Aorta (tissue), 5 donors: ENCODE data around the gene ZNF287. TPM values are rescaled to one million over a fixed set of nuclear protein-coding genes. Genes with fewer than 3 reads are reported as not detected.
A peak's percentile ranks its signal among the peaks of the same experiment; 100 is the strongest.

Experiments used
- ATAC-seq: fragments of 200-7000 bp; cut with Tn5 transposase; one replicate; pipeline ENCODE4 v1.9.1; 2022; ENCODE audit warnings: moderate library complexity; ENCODE audit not compliant: low FRiP score
- DNase-seq, 2 donors: peaks; one replicate each; pipeline ENCODE4 v3.0.0-alpha.2; 2020
- H3K27ac ChIP-seq, 2 donors: one replicate each; pipeline ENCODE4 v1.5.1; 2013; ENCODE audit warnings: low read length in 2 of 2, mild to moderate bottlenecking in 2 of 2, moderate library complexity in 2 of 2, control low read depth in 1 of 2, inconsistent platforms in 1 of 2, low read depth in 1 of 2
- H3K27me3 ChIP-seq, 2 donors: one replicate each; pipeline ENCODE4 v1.6.1; 2013; ENCODE audit warnings: control low read depth in 1 of 2, low read length in 1 of 2, mild to moderate bottlenecking in 1 of 2, moderate library complexity in 1 of 2; ENCODE audit not compliant: insufficient read depth in 2 of 2, control insufficient read depth in 1 of 2
- H3K36me3 ChIP-seq, 2 donors: one replicate each; pipeline ENCODE4 v1.6.1; 2013; ENCODE audit warnings: control low read depth in 1 of 2, low read length in 1 of 2, mild to moderate bottlenecking in 1 of 2; ENCODE audit not compliant: insufficient read depth in 2 of 2, control insufficient read depth in 1 of 2
- H3K4me1 ChIP-seq, 2 donors: one replicate each; pipeline ENCODE4 v1.6.1; 2013; ENCODE audit warnings: low read length in 2 of 2, control low read depth in 1 of 2, mild to moderate bottlenecking in 1 of 2, moderate library complexity in 1 of 2; ENCODE audit not compliant: insufficient read depth in 2 of 2, control insufficient read depth in 1 of 2
- H3K4me3 ChIP-seq, 2 donors: one replicate each; pipeline ENCODE4 v1.5.1; 2013; ENCODE audit warnings: low read length in 2 of 2, control low read depth in 1 of 2, mild to moderate bottlenecking in 1 of 2
- H3K9me3 ChIP-seq: one replicate; pipeline ENCODE4 v1.6.1; 2013; ENCODE audit warnings: mild to moderate bottlenecking, low read length; ENCODE audit not compliant: control insufficient read depth
- WGBS, 2 donors: extraction: QIAGEN DNeasy Blood & Tissue Kit; methylation state at CpG; one replicate each; pipeline ENCODE4 v1.1.7; 2013; 5-methylcytosine and 5-hydroxymethylcytosine counted together
- intact Hi-C, 2 donors: fragments of 100-400 bp; cut with DNase I; formaldehyde crosslinking; loops; one replicate each; pipeline versions ENCODE4 v1.14.2 to v1.15.0; 2022
- long read RNA-seq, 2 donors: library from polyadenylated mRNA; unstranded; transcript quantifications; one replicate each; pipeline ENCODE4 v2.0.0, GENCODE V29; 2020 to 2021
- polyA plus RNA-seq, 2 donors: library from polyadenylated mRNA; stranded (reverse); fragments of 200-250 nt; gene quantifications; one replicate each; pipeline ENCODE4 v1.2.3, GENCODE V29; 2013
- total RNA-seq, 2 donors: library from RNA; stranded (reverse); fragmentation: NEBNext Ultra II Directional; extraction: Animal tissue kit (Norgen Biotek cat#: 25700); gene quantifications; one replicate each; pipeline ENCODE4 v1.2.1, GENCODE V29; 2021
- donor health status: healthy with polysubstance abuse.
- donor health status: Bipolar disorder and iron deficiency.
- donor health status: DM: no; HTN: no; CAD: no.
- donor health status: DM: no; HTN: no; CAD: no.
- donor health status: DM: yes; HTN: yes; CAD: no.

ZNF287 gene
- total RNA-seq, result 1 to 10 TPM; 5.5 to 7.4 TPM
- polyA plus RNA-seq, result 1 to 10 TPM; 2.1 to 4.9 TPM
- long read RNA-seq, donor 1, partial matches to known transcripts, result 3 of 9 reads
- long read RNA-seq, donor 1, other reads (novel, unspliced or antisense), result 2 of 9 reads
- long read RNA-seq, donor 2, partial matches to known transcripts, result 1 of 6 reads
- long read RNA-seq, donor 2, other reads (novel, unspliced or antisense), result 2 of 6 reads

DNA sequence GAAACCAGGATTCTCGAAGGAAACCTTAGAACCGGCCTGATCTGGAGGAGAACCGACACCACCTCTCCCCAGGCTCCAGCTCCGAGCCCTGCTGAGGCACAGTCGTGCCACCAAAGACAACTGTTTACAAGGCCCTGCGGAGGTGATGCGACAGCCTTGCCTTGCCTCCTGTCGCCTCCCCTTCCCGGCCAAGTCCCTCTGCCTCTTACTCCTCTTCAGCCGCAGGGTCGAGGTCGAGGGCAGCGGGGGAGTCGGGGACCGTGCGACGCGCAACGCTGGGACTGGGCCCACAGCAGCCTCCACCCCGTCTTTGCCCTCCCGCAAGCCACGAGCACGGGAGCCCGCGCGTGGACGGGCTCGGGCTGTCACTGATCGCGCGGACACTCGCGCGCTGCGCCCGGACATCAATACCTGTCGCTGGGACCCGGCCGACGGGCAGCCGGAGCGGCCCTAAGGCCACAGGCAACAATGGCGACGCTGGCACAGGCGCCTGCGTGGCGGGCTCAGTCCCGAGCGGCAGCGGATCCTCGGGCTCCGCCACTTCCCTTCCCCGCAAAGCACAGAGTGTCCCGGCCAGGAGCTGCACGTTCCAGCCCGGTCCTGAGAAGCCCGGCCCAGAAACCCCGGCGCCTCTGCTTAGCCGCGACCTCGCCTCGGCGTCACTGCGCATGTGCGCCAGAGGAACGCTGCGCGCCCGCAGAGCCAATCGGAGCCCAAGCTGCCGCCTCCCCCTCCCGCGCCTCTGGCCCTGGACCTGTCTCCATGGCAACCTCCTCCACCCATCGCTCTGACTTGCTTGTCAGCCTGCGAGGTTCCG, at the start of gene ZNF287:
ZNF287 (minus strand) TSS at position 664 of the 817 bp plus-strand sequence. CDS start 1,473 bp downstream, outside the sequence.
- peak within 1 kb of the TSS in 1 of 2 donors; percentile 48 for H3K27ac ChIP-seq
- H3K4me3 ChIP-seq, result peak within 1 kb of the TSS; percentile 27 to 37
- DNase-seq (peak; percentile 96 to 98), ATAC-seq (peak; percentile 98)
- no peaks in the 10 kb centered on the region for H3K4me1 ChIP-seq
- no peaks in the 10 kb centered on the region for H3K27me3 ChIP-seq
- H3K9me3 ChIP-seq, result no peaks in the 10 kb centered on the region
- H3K36me3 ChIP-seq, result no peaks in the 10 kb centered on the region
- intact Hi-C loops, result loop anchor here in 1 of 2 donors (2.0 kb wide), 1 partner anchor 16 kb away; no protein-coding TSS in a partner anchor
- WGBS, 2 donors, result 0 to 1% methylated on average over 70 to 77 of the region's 77 CpGs

DNA sequence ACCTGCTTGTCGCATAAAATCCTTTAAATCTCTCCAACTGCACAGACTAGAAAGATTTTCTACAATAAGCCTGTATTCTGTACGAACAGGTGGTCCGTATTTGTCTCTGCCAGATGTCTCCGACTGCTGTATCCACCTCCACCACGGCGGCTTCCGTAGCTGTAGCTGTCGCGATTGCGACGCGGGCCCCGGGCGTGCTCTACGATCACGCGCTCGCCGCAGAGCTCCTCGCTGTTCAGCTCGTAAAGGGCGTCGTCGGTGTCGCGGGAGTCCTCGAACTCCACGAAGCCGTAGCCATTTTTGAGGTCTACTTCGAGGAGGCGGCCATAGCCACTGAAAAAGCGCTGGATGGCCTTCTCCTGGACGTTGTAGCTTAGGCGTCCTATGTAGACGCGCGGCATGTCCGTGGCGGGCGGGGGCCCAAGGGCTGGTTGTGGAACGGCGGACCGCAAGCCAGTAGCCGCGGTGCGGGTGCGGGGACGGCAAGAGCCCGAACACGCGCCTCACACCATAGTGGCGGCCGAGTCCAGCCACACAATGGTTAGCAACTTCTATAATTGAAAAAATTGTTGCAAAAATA, 48.6 kb upstream of the ZNF287 start:
- ATAC-seq, result no peak
- DNase-seq, result no peak
- WGBS, 2 donors, result 94% methylated on average over 53 of the region's 53 CpGs
- H3K27ac ChIP-seq, result no peak overlapping the region
- H3K9me3 ChIP-seq, result peaks cover 11% of the 10 kb centered on the region
- no peaks in the 10 kb centered on the region for H3K36me3 ChIP-seq
- no peaks in the 10 kb centered on the region for H3K4me1 ChIP-seq
- intact Hi-C loops, result no loop called here
- no peak overlapping the region for H3K4me3 ChIP-seq
- no peaks in the 10 kb centered on the region for H3K27me3 ChIP-seq

DNA sequence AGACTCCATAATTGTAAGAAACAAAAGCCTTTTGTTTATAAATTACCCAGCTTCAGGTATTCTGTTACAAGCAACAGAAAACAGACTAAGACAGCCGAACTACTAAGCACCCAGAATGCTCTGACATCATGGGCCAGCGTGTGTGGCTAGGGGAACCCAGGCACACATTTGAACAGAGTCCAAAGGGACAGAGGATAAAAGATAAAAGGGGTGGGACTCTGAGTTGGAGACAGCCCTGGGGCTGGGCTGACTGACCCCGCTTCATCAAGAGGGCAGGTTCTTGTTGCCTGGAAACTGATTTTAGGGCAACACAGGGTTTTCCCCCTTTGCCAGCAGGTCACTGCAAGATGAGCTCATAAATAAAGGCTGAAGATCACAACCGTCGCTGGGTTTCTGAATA, 30.5 kb upstream of the ZNF287 start:
- Histone ChIP-seq H3K9me3 (no peaks in the 10 kb centered on the region), H3K36me3 (no peaks in the 10 kb centered on the region), H3K27me3 (no peaks in the 10 kb centered on the region), H3K4me1 (no peaks in the 10 kb centered on the region), H3K4me3 (no peak overlapping the region), H3K27ac (no peak overlapping the region)
- intact Hi-C loops, result no loop called here
- ATAC-seq, result no peak
- DNase-seq, result no peak
- 72 to 76% methylated on average over 5 of the region's 5 CpGs for WGBS, 2 donors

DNA sequence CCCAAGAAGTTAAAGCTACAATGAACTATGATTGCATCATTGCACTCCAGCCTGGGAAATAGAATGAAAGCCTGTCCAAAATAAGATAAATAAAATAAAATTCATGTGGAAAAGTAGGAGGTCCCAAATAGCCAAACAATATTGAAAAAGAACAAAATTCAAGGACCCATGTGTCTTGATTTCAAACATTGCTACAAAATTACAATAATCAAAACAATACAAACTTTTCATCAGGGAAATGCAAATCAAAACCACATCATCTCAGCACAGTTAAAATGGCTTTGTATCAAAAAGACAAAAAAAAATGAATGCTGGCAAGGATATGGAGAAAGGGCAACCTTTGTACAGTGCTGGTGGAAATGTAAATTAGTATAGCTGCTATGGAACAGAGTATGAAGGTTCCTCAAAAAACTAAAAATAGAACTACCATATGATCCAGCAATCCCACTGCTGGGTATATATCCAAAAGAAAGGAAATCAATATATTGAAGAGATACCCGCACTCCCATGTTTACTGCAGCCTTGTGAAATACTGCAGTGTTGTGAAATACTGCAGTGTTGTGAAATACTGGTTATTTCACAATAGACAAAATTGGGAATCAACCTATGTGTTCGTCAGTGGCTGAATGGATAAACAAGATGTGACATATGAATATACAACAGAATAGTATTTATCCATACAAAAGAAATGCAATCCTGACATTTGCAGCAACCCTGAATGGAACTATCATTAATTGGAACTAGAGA, 24.5 kb upstream of the ZNF287 start:
- Histone ChIP-seq H3K36me3 (no peaks in the 10 kb centered on the region), H3K27me3 (no peaks in the 10 kb centered on the region), H3K4me3 (no peak overlapping the region), H3K9me3 (no peaks in the 10 kb centered on the region), H3K27ac (no peak overlapping the region), H3K4me1 (no peaks in the 10 kb centered on the region)
- intact Hi-C loops, result no loop called here
- ATAC-seq (no peak), DNase-seq (no peak)
- 74 to 87% methylated on average over 2 of the region's 2 CpGs for WGBS, 2 donors

DNA sequence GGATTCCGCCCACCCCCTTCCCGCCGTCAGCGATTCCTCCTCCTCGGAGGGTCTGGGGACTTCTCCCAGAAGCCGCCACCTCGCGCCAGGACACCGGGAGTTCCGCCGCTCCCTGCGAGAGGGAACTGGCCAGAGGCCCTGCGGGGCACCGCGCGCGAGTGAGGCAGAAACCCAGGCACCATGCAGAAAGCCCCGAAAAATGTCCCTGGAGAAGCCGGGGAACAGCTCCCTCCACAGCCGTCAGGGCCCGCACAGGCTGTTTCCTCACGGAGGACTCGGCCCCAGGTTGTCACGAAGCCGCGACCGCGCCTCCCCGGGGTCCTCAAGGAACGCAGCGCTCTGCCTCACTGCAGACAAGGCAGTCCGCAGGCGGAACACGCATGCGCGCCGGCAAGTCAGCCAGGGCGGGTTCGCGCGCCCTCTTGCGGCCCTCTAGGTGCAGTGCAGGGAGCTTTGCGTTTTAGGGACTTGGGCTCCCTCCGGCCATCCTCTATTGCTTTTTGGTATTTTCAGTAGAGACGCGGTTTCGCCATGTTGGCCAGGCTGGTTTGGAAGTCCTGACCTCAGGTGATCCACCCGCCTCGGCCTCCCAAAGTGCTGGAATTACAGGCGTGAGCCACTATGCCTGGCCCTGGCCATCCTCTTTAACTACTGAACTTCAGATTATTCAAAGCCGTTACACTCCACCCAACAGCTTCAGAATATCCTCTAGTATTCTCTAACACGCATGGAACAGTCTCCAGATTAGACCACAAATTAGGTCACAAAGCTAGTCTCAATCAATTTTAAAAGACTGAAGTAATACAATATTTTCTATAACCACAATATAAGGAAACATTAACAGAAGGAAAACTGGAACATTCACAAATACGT, 20.3 kb upstream of the ZNF287 start:
- Histone ChIP-seq H3K36me3 (no peaks in the 10 kb centered on the region), H3K27me3 (no peaks in the 10 kb centered on the region), H3K27ac (peak overlapping the region in 1 of 2 donors; percentile 35), H3K9me3 (no peaks in the 10 kb centered on the region), H3K4me3 (peak overlapping the region; percentile 35 to 84), H3K4me1 (no peaks in the 10 kb centered on the region)
- WGBS, 2 donors, result 5 to 6% methylated on average over 50 to 53 of the region's 53 CpGs
- intact Hi-C loops, result loop anchor here in 1 of 2 donors (1.0 to 10.0 kb wide), 2 partner anchors 52 to 135 kb away; no protein-coding TSS in a partner anchor
- ATAC-seq, result peak; percentile 97
- DNase-seq, result peak; percentile 93 to 98

DNA sequence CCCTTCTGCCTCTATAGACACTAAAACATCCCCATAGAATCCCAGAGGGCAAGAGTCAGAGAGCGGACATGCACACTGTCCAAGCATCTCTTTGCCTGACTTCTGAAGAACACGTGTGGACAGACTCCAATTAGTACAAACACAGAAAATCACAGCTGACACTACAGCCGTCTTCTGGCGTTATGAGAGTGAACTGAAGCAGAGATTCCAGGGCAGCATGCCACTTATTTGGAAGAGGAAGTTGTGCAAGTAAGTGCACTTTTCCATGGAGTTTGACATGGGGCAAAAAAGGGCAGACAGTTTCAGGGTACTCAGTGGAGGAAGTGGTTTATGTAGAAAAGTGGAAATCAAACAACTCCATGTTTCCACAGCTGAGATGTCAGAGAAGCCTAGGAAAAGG, 16.8 kb upstream of the ZNF287 start:
- no peak for ATAC-seq
- H3K36me3 ChIP-seq, result no peaks in the 10 kb centered on the region
- no peaks in the 10 kb centered on the region for H3K4me1 ChIP-seq
- H3K27ac ChIP-seq, result no peak overlapping the region
- 28 to 34% methylated on average over 4 of the region's 4 CpGs for WGBS, 2 donors
- H3K4me3 ChIP-seq, result no peak overlapping the region
- H3K27me3 ChIP-seq, result no peaks in the 10 kb centered on the region
- DNase-seq, result no peak
- H3K9me3 ChIP-seq, result no peaks in the 10 kb centered on the region
- intact Hi-C loops, result loop anchor here in 1 of 2 donors (2.0 to 10.0 kb wide), 2 partner anchors 17 to 131 kb away; partner anchors contain the start of gene ZNF287

DNA sequence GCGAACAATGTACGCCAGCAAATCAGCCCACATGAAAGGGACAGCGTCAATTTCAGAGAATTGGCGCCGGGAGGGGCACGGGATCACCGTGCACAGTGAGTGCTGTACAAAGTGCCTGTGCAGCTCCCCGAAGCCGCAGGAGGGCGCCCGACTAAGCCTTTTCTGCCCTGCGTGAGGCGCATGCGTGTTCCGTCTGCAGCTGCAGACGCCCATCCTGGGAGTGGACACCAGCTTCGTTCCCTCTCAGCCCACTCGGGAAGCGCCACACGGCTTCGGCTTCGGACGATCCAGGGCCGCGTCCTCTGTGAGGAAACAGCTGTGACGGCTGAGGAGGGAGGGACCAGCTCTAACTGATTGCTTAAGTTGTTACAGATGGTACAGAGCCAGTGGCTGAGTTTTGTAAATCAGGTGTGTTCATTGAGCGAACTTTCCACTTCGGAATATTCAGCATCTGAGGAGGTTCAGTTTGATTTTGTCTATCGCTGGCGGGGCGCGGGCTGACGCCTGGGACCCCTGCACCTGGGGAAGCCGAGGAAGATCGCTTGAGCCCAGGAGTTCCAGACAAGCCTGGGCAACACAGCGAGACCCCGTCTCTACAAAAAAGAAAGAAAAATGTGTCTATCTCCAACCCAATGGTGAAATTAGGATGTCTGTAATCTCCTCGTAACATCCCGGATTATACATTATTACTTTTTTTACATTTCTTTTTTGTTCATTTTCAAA, 15.4 kb upstream of the ZNF287 start:
- no peaks in the 10 kb centered on the region for H3K9me3 ChIP-seq
- ATAC-seq (peak; percentile 96), DNase-seq (peak; percentile 95 to 98)
- WGBS, 2 donors, result 14 to 17% methylated on average over 39 of the region's 39 CpGs
- H3K4me1 ChIP-seq, result no peaks in the 10 kb centered on the region
- H3K27me3 ChIP-seq, result no peaks in the 10 kb centered on the region
- intact Hi-C loops, result loop anchor here in 1 of 2 donors (2.0 to 10.0 kb wide), 2 partner anchors 16 to 130 kb away; partner anchors contain the start of gene ZNF287
- H3K4me3 ChIP-seq, result no peak overlapping the region
- no peaks in the 10 kb centered on the region for H3K36me3 ChIP-seq
- H3K27ac ChIP-seq, result no peak overlapping the region
